Neural cell (in vitro differentiated cells): ENCODE measurements around the gene ADSL.

Experiments used
- CTCF ChIP-seq: fragments of 450-650 bp; IDR thresholded peaks from 2 replicates; pipeline ENCODE4 v1.5.1; 2014; ENCODE audit warnings: antibody characterized with exemption, mild to moderate bottlenecking, moderate library complexity; ENCODE audit not compliant: poor library complexity, severe bottlenecking
- POLR2AphosphoS5 ChIP-seq: IDR thresholded peaks from 2 replicates; pipeline ENCODE4 v1.6.1; 2012
- RAD21 ChIP-seq: fragments of 450-650 bp; conservative IDR thresholded peaks from 2 replicates; pipeline ENCODE4 v1.6.1; 2014; ENCODE audit warnings: antibody characterized with exemption, mild to moderate bottlenecking, moderate library complexity

GRCh38 chr22:40414311-40414710 is 68.0 kb downstream of the ADSL start:
- TF ChIP-seq RAD21 (no peak), POLR2AphosphoS5 (no peak), CTCF (no peak)
